Choroid plexus epithelial cell (primary cell): ENCODE measurements around the gene SNED1.

Source experiments
- DNase-seq: peaks from one replicate; pipeline ENCODE4 v3.0.0-alpha.2; 2010; ENCODE audit warnings: low read depth
- H3K4me3 ChIP-seq: 2 replicates; pipeline ENCODE4 v1.5.1; 2011; ENCODE audit warnings: low read depth, mild to moderate bottlenecking, control low read depth, low read length, moderate library complexity
- CTCF ChIP-seq: conservative IDR thresholded peaks from 2 replicates; pipeline ENCODE4 v1.5.1; 2011; ENCODE audit warnings: low read depth, mild to moderate bottlenecking, control low read depth, inconsistent platforms, low read length, moderate library complexity

Gene SNED1

GRCh38 chr2:241000831-241001321 is 2.5 kb downstream of the SNED1 start:
- H3K4me3 ChIP-seq = no peak overlapping the region
- DNase-seq = no peak
- TF ChIP-seq CTCF = no peak

- H3K4me3 ChIP-seq = no peak overlapping the region
- TF ChIP-seq CTCF = no peak
- DNase-seq = no peak
Observed at GRCh38 chr2:241001413-241002274, 3.2 kb downstream of the SNED1 start.

GRCh38 chr2:241002275-241003046 is 4.0 kb downstream of the SNED1 start:
- no peak for TF ChIP-seq CTCF
- no peak for DNase-seq
- no peak overlapping the region for H3K4me3 ChIP-seq

GRCh38 chr2:241003047-241003360 is 4.6 kb downstream of the SNED1 start:
- DNase-seq = no peak
- H3K4me3 ChIP-seq = no peak overlapping the region
- no peak for TF ChIP-seq CTCF

- TF ChIP-seq CTCF = no peak
- H3K4me3 ChIP-seq = no peak overlapping the region
- DNase-seq = no peak
Observed at GRCh38 chr2:241003369-241003768, 5.0 kb downstream of the SNED1 start.

GRCh38 chr2:241003830-241004564 is 5.6 kb downstream of the SNED1 start:
- no peak overlapping the region for H3K4me3 ChIP-seq
- TF ChIP-seq CTCF = no peak
- DNase-seq = no peak
